ENCODE data around the gene CA10.

CA10 gene

GRCh38 chr17:51759260-51759659 is 399.3 kb downstream of the CA10 start:
- no peak overlapping the region for H3K27ac ChIP-seq
- no peak for DNase-seq (ENCODE audit: low spot score)
- TF ChIP-seq CTCF (IDR thresholded peaks at IDR 0.05), result no peak
- H3K4me3 ChIP-seq, result no peak overlapping the region

GRCh38 chr17:51751072-51751471 is 407.4 kb downstream of the CA10 start:
- Histone ChIP-seq H3K4me3 (no peak overlapping the region), H3K27ac (no peak overlapping the region)
- no peak for DNase-seq (ENCODE audit: low spot score)
- TF ChIP-seq CTCF (IDR thresholded peaks at IDR 0.05), result no peak

- H3K4me3 ChIP-seq, result no peak overlapping the region
- H3K27ac ChIP-seq, result no peak overlapping the region
- TF ChIP-seq CTCF (IDR thresholded peaks at IDR 0.05), result no peak
- DNase-seq (ENCODE audit: low spot score), result no peak
These were observed 409.5 kb downstream of the CA10 start for GRCh38 chr17:51748749-51749604.

- no peak for TF ChIP-seq CTCF (IDR thresholded peaks at IDR 0.05)
- Histone ChIP-seq H3K27ac (no peak overlapping the region), H3K4me3 (no peak overlapping the region)
- no peak for DNase-seq (ENCODE audit: low spot score)
These were observed 412.1 kb downstream of the CA10 start for GRCh38 chr17:51746421-51746820.

- Histone ChIP-seq H3K4me3 (no peak overlapping the region), H3K27ac (no peak overlapping the region)
- TF ChIP-seq CTCF (IDR thresholded peaks at IDR 0.05), result no peak
- no peak for DNase-seq (ENCODE audit: low spot score)
These were observed 412.5 kb downstream of the CA10 start for GRCh38 chr17:51745993-51746392.

- DNase-seq (ENCODE audit: low spot score), result no peak
- no peak for TF ChIP-seq CTCF (IDR thresholded peaks at IDR 0.05)
- H3K27ac ChIP-seq, result no peak overlapping the region
- H3K4me3 ChIP-seq, result no peak overlapping the region
These were observed 415.0 kb downstream of the CA10 start for GRCh38 chr17:51743477-51743876.

GRCh38 chr17:51742571-51742970 is 415.9 kb downstream of the CA10 start:
- no peak for DNase-seq (ENCODE audit: low spot score)
- no peak for TF ChIP-seq CTCF (IDR thresholded peaks at IDR 0.05)
- Histone ChIP-seq H3K27ac (no peak overlapping the region), H3K4me3 (no peak overlapping the region)

Measured in coronary artery (tissue), 2 donors.